Measurements from ENCODE around the gene RBMS3. TPM values are rescaled to one million over a fixed set of nuclear protein-coding genes. Genes with fewer than 3 reads are reported as not detected.

Gene RBMS3
- total and polyA plus RNA-seq, 2 experiments from 2014 or later: 34.9 to 37.1 TPM

- Histone ChIP-seq H4K20me1 (ENCODE audit: insufficient read depth, poor library complexity, severe bottlenecking) (no peaks in the 10 kb centered on the region), H3K79me2 (no peaks in the 10 kb centered on the region), H3K4me2 (no peak overlapping the region), H3K36me3 (replicated peaks; ENCODE audit: insufficient read depth, low read depth) (no peaks in the 10 kb centered on the region), H3K9me3 (ENCODE audit: low read depth) (no peaks in the 10 kb centered on the region), H3K27ac (no peak overlapping the region), H3K4me3 (no peak overlapping the region), H3K27me3 (no peaks in the 10 kb centered on the region), H3K9me2 (replicated peaks; ENCODE audit: insufficient read depth) (no peaks in the 10 kb centered on the region), H3K4me1 (ENCODE audit: insufficient read depth) (no peaks in the 10 kb centered on the region), H2AFZ (no peak overlapping the region)
- no peak for TF ChIP-seq EZH2 (IDR thresholded peaks at IDR 0.05; ENCODE audit: borderline replicate concordance)
- TF ChIP-seq EZH2phosphoT487 (IDR thresholded peaks at IDR 0.05; ENCODE audit: low read depth, severe bottlenecking, unreplicated experiment): no peak
- TF ChIP-seq, protein P1, sequence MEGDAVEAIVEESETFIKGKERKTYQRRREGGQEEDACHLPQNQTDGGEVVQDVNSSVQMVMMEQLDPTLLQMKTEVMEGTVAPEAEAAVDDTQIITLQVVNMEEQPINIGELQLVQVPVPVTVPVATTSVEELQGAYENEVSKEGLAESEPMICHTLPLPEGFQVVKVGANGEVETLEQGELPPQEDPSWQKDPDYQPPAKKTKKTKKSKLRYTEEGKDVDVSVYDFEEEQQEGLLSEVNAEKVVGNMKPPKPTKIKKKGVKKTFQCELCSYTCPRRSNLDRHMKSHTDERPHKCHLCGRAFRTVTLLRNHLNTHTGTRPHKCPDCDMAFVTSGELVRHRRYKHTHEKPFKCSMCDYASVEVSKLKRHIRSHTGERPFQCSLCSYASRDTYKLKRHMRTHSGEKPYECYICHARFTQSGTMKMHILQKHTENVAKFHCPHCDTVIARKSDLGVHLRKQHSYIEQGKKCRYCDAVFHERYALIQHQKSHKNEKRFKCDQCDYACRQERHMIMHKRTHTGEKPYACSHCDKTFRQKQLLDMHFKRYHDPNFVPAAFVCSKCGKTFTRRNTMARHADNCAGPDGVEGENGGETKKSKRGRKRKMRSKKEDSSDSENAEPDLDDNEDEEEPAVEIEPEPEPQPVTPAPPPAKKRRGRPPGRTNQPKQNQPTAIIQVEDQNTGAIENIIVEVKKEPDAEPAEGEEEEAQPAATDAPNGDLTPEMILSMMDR (IDR thresholded peaks at IDR 0.05; ENCODE audit: poor library complexity): no peak
- 93% methylated on average over 5 of the region's 5 CpGs for WGBS (ENCODE audit: low lambda C conversion rate, missing lambda C conversion rate)
- no peak for DNase-seq (ENCODE audit: low spot score)
These were observed 24.8 kb upstream of the RBMS3 start for GRCh38 chr3:29255854-29256696.

- Histone ChIP-seq H3K9me3 (ENCODE audit: low read depth) (no peaks in the 10 kb centered on the region), H3K36me3 (replicated peaks; ENCODE audit: insufficient read depth, low read depth) (no peaks in the 10 kb centered on the region), H3K4me2 (no peak overlapping the region), H3K4me1 (ENCODE audit: insufficient read depth) (no peaks in the 10 kb centered on the region), H4K20me1 (ENCODE audit: insufficient read depth, poor library complexity, severe bottlenecking) (no peaks in the 10 kb centered on the region), H3K79me2 (no peaks in the 10 kb centered on the region), H3K9me2 (replicated peaks; ENCODE audit: insufficient read depth) (no peaks in the 10 kb centered on the region), H3K27me3 (no peaks in the 10 kb centered on the region), H3K27ac (no peak overlapping the region), H3K4me3 (no peak overlapping the region), H2AFZ (no peak overlapping the region)
- no peak for DNase-seq (ENCODE audit: low spot score)
- 94% methylated on average over 3 of the region's 3 CpGs for WGBS (ENCODE audit: low lambda C conversion rate, missing lambda C conversion rate)
- TF ChIP-seq EZH2 (IDR thresholded peaks at IDR 0.05; ENCODE audit: borderline replicate concordance) (no peak), EZH2phosphoT487 (IDR thresholded peaks at IDR 0.05; ENCODE audit: low read depth, severe bottlenecking, unreplicated experiment) (no peak)
- TF ChIP-seq, protein P1 (IDR thresholded peaks at IDR 0.05; ENCODE audit: poor library complexity): no peak
These were observed 22.7 kb upstream of the RBMS3 start for GRCh38 chr3:29258161-29258560.

DNA sequence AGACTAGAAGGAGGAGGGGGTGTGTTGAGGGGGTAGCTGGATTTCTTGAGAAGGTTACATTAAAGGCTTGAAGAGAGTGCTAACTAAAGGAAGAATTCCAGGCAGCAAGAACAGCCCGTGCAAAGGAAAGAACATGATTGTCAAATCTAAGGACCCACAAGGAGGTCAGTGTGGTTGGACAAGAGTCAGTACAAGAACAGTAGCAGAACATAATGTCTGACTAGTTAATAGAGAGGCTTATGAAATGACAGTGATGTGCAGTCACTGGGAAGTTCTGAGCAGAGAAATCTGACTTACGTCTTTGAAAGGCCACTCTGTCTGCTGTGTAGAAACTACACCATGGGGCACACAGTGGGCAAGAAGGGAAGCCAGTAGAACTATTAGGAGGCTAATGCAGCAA lies 19.8 kb upstream of the RBMS3 start:
- 91% methylated on average over 2 of the region's 2 CpGs for WGBS (ENCODE audit: low lambda C conversion rate, missing lambda C conversion rate)
- TF ChIP-seq, protein P1 (IDR thresholded peaks at IDR 0.05; ENCODE audit: poor library complexity): no peak
- TF ChIP-seq EZH2 (IDR thresholded peaks at IDR 0.05; ENCODE audit: borderline replicate concordance): no peak
- TF ChIP-seq EZH2phosphoT487 (IDR thresholded peaks at IDR 0.05; ENCODE audit: low read depth, severe bottlenecking, unreplicated experiment): no peak

More for the DNA sequence above, 19.8 kb upstream of the RBMS3 start:
- Histone ChIP-seq H3K4me1 (ENCODE audit: insufficient read depth) (peaks cover 4% of the 10 kb centered on the region), H3K27ac (no peak overlapping the region), H3K36me3 (replicated peaks; ENCODE audit: insufficient read depth, low read depth) (no peaks in the 10 kb centered on the region), H3K27me3 (no peaks in the 10 kb centered on the region), H3K4me2 (no peak overlapping the region), H3K9me2 (replicated peaks; ENCODE audit: insufficient read depth) (no peaks in the 10 kb centered on the region), H3K4me3 (no peak overlapping the region), H3K9me3 (ENCODE audit: low read depth) (no peaks in the 10 kb centered on the region), H4K20me1 (ENCODE audit: insufficient read depth, poor library complexity, severe bottlenecking) (no peaks in the 10 kb centered on the region), H3K79me2 (no peaks in the 10 kb centered on the region), H2AFZ (no peak overlapping the region)
- DNase-seq (ENCODE audit: low spot score): no peak

Measured in hepatocyte (in vitro differentiated cells).